GM15510 (cell line): Measurements from ENCODE around the gene KSR2.

ENCODE experiments used
- POLR2A ChIP-seq: IDR thresholded peaks from 3 replicates; pipeline ENCODE4 v1.6.1; 2011; ENCODE audit warnings: borderline replicate concordance; ENCODE audit not compliant: insufficient read length; ENCODE audit errors: extremely low read depth

The KSR2 gene

DNA sequence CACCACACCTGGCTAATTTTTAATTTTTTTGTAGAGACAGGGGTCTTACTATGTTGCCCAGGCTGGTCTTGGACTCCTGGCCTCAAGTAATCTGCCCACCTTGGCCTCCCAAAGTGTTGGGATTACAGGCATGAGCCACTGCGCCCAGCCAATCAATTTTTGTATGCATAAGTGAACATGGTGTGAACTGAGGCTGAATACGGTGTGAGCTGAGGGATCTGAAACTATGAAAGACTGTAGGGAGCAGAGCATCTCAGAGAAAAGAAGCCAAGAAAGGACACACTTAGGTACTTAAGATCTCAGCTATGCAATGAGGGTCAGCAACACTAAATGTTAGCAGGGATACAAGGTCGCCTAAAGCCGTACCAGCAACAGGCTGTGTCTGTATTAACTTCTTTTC is 54.1 kb downstream of the KSR2 start:
- no peak for TF ChIP-seq POLR2A

DNA sequence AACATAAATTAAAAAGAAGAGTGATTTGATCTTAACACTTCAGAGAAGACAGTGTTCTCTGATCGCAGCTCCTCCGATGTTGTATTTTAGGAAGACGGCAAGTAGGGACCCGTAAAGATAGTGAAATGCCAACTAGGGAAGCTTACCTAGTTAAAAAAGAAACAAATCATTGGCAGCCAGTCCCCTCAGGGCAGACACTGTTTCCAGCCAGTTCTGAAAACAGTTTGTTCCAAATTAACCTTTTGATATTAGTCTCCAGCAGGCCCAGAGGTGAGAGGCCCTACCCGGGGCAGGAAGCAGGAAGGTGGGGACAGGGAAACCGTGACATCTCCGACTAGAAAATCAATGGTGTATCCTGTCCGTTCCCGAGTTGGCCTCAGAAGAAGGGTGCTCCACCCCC is 56.0 kb downstream of the KSR2 start:
- TF ChIP-seq POLR2A, result no peak

DNA sequence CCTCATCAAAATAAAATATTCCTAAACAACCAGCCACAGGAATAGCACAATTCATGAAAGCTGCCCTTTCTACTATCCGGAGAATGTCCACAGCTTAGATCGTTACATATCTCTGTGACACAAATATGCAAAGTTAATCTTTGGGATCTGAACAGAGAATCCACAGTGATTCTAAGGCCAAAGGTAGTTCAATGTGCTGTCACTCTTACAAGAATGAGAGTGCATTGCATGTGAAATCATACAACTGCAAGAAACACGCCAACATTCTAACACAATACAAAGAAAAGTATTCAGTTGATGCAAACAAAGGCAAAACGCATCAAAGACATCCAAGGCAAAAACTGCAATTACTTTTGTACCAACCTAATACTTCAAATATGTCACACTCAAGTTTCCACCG is 60.4 kb downstream of the KSR2 start:
- TF ChIP-seq POLR2A, result no peak

DNA sequence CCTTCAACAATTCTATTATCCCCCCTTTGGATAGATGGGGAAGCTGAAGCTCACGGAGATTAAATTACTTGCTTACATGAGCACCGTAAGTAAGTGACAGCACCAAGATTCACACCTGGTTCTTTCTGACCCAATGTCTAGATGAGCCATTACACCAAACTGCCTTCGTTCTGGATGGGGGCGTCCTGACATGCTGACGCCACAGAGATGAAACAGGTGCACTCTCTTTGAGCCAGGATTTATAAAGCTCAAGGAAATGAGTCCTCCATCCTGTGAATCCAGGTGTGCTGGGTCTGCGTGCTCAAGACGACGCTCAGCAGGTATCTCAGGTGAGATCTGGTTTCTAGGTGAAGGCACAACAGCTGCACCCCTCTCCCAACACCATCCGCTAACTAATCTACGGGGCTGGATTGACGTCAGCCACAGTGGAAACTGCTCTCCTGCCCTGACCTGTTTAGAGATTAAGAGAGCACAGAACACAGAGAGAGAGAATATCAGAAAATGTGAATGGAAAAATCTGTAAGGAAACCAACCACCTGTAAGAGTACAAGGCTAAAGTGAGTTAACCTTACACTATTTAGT is 61.6 kb downstream of the KSR2 start:
- TF ChIP-seq POLR2A, result no peak

DNA sequence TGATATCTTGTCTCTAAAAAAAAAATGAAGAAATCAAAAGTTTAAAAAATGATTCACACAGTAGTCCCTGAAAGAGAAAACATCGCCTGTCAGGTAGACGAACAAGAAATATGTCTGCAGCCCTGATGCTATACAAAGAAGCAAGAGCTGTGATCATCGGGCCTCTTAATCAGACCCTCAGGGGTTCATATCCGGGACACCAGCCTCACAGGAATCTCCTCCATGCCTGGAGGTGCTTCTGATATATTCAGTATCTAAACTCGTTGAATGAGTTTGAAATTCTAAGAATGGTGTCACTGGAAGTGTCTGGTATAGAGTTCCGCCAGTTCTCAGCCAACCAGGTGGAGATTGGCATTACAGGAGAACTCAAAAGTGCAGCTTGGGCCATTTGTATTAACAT is 64.7 kb downstream of the KSR2 start:
- no peak for TF ChIP-seq POLR2A

DNA sequence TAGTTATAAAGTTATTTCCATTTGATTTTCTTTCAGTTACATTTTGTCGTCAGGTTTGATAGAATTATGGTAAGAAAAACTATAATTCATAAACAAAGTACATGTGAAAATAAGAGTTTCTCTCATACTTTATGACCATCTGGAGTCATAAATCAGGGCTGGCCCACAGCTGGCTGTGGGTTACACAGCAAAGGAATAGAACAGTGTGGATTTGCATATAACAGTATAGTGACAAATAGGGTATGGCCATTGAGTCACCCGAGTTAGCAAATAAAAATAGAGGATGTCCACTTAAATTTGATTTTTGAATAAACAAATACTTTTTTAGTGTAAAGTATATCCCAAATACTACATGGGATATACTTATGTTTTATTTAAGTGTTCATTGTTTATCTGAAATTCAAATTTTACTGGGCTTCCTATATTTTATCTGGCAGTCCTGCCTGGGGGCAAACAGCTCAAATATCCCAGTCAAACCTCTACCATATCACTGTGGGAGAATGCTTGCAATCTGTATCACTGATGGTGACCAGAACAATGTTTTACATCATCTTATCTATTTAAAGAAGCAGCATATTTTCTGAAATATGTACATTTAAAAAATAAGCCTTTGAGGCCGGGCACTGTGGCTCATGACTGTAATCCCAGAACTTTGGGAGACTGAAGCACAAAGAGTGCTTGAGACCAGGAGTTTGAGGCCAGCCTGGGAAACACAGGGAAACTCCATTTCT is 65.5 kb downstream of the KSR2 start:
- no peak for TF ChIP-seq POLR2A

DNA sequence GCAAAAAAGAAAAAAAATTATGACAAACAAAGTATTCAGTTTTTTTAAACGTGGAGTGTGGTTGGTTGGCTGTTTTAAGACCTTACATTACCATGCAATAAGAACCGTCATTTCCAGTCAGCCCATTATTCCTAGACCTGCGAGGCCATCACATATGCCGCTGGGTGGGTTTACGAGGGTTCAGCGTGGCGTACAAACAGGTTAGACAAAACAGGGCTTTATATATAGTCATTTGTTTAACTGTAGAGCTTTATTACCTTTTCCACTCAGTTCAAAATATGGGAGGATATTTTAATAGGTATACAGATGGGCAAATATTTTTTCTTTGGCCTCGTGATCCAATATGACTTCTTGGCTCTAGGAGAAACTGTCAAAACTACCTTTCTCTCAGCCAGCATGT is 67.2 kb downstream of the KSR2 start:
- TF ChIP-seq POLR2A, result no peak

DNA sequence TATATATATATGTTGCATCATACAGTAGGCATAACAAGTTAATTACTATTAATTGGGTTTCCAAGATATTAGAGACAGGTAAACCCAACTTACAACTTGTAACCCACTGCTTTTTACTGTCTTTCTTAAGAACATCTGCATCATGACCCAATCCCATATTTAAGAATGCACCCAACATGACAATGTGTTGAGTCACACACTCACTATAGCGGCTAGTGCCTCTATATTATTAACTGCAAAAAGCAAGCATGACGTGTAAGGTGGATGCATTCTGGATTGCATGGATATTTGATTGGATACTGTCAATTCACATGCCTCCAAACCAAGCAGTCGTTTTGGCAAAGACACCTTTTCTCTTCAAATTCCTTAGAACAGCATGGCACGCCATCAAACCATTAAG is 68.2 kb downstream of the KSR2 start:
- TF ChIP-seq POLR2A, result no peak

DNA sequence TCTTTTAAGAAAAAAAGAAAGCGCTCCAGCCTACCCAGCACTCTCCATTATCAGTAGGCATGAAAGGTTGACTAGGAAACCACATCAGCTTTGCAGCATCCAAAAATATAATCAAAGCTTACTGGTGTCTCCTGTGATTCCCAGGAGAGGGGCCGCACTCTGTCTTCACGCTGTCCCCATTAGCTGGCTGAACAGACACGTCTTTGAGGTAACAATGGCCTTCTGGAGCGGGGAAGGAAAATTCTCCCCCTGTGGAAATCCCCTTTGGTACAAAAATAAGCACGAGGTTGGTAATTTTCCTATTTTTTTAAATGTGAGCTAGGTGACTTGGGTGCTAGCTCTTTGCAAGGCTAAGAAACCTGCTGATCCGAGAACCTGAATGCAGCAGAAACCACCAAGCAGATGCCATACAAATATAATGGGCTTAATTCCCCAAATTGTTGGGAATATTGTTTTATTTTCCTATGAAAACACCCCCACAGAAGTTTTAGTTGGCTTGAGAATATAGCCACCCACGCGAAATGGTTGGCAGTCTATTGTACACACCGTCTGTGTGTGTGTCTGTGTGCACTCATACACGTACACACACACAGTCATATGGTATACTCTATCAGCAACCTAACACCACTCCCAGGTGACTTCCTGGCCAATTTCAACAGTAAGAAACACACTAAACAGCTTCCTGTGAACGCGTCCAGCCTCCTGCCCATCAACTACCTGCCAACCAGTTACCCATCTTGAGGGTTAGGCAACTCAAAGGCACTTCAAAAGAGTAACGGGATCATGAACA is 71.2 kb downstream of the KSR2 start:
- no peak for TF ChIP-seq POLR2A

DNA sequence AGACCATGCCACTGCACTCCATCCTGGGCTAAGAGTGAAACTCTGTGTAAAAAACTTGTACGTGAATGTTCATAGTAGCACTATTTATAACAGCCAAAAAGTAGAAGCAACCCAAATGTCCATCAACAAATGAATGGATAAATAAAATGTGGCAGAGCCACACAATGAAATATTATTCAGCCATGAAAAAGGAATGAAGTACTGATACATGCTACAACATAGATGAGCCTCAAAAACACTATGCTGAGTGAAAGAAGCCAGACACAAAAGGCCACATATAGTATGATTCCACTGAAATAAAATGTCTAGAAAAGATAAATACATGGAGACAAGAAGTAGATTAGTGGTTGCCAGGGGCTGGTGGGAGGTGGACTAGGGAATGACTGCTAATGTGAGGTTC is 72.8 kb downstream of the KSR2 start:
- TF ChIP-seq POLR2A, result no peak

DNA sequence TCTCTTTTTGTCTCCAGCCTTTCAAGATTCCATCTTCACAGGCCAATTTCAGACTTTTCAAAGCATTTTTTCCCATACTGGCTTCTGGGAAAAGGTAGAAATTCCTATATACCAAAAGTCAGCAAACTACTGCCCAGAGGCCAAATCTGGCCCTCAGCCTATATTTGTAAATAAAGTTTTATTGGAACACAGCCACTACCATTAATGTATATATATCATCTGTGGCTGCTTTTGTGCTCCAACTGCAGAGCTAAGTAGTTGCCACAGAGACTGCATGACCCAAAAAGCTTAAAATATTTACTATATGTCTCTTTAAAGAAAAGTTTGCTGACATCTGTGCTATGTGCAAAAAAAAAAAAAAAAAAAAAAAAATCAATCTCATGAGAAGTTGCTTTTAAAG is 76.3 kb downstream of the KSR2 start:
- no peak for TF ChIP-seq POLR2A

DNA sequence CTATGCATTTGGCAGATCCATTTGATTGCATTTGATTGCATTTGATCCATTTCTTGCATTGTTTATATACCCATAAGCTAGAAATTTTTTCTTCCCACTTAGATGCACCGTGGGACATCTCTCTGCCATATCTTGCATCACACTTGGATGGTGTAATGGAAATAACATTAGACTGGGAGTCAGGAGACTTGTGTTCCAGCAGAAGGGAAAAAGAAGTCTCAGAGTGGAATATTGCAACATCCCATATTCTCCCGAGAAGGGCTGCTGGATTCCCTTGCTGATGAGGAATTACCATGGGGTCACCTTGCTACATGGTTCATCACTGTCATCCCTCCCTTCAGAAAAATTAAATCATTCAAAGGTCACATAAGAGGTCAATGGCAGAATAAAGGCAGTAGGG is 78.1 kb downstream of the KSR2 start:
- TF ChIP-seq POLR2A, result no peak

DNA sequence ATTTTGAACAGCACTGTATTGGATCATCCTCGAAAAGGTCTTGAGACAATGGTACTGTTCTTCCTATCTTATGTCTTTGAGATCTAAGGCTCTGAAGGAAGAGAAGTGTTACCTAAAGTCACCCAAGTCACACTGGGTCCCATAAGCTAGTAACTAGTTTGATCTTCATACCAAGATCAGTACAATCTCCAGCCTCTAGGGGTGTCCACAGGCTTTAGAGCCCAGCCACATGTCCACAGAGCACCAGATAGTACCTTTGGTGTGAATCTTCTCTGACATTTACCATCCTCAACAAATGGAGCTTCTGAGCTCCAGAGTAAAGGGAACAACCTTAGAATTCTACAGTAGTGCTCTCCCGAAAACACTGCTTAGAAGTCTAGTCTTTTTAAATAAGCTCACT is 78.7 kb downstream of the KSR2 start:
- no peak for TF ChIP-seq POLR2A

DNA sequence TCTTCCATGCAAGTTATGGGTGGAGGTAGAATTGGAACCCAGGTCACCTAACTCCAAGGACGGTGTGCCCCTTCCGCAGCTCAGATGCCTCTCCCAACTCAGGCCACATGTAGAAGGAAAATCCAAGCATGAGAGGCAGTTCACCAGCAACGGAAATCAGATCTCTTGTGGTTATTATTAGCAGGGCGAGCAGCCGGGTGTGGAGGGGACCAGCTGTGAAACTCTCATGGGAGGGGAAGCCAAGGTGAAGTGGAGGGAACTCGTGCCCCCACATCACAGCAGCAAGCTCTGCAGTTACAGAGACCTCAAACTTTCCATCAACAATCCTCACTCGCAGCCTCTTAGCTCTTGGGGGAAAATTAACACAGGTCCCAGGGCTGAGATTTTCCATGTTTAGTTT is 79.7 kb downstream of the KSR2 start:
- TF ChIP-seq POLR2A, result no peak

DNA sequence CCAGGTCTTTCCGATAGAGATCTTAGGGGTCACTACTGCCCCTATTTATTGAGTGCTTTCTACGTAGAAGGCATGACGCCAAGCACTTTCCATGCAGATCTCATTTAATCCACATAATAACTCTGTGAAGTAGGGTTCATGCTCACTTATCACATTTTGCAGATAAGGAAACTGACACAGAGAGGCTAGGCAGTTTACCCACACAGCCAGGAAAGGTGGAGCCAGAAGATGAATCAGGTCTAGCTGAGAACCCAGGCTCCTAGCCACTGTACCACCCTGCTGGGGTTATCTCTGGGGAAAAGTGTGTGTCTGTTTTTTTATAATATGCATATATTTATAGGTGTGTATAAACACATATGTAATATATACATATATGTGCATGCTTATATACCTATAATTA is 83.6 kb downstream of the KSR2 start:
- no peak for TF ChIP-seq POLR2A

DNA sequence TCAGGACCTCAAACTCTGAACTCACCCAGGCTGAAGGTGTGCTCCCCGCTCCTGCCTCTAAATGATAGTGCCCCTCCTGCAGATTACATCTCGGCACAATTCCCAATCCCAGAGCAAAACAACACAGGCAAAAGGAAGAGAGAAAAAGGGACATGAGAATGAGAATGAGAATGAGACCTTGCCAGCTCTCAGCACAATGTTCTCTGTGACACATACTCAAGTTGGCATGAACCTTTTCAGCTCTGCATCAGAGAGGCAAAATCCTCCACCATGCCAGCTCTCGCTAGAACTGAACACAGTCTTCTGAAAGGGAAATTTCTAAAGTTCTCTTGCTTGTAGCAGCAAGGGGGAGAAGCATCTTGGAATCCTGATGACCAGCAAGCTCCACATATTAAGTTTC is 84.6 kb downstream of the KSR2 start:
- no peak for TF ChIP-seq POLR2A
